ENCODE measurements around the gene VKORC1.

DNA sequence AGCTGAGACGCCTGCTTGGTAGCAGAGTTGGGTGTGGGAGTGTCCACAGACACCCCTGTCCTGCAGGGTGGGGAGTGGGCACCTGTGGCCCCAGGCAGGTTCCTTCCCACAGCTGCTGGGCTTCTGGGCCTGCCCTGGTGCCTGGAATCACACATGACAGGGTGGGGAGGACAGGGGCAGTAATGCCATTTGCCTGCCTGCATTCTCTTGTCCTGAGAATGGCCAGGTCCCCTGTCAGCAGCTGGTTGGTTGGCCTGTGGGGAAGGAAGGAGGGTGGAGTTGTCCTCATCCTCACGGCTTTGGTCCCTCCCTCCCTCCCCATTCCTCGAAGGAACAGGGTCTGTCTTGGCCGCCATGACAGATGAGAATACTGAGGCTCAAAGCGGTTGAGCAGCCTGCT, 11.0 kb downstream of the VKORC1 start:
- no peak for TF ChIP-seq ZNF274 (IDR thresholded peaks at IDR 0.05; ENCODE audit: low read depth, low read length)
- no peak for TF ChIP-seq YY1 (IDR thresholded peaks at IDR 0.05; ENCODE audit: insufficient read depth, insufficient read length)
